H1 (cell line): ENCODE measurements around the gene RPS6KA2. TPM values are rescaled to one million over a fixed set of nuclear protein-coding genes. Genes with fewer than 3 reads are reported as not detected.

Experiments used
- CTCF ChIA-PET: fragments of 300-600 bp; sonication (Branson Sonifier 250); formaldehyde crosslinking; loops from one replicate; lab custom pipeline; 2021; ENCODE audit not compliant: partially characterized antibody; lab: Charles Lee
- POLR2A ChIA-PET: fragments of 300-600 bp; sonication (Branson Sonifier 250); formaldehyde crosslinking; loops from one replicate; lab custom pipeline; 2021; ENCODE audit warnings: inconsistent platforms; ENCODE audit not compliant: partially characterized antibody; lab: Charles Lee
- DNase-seq, 2 experiments: peaks; one replicate each; pipeline versions ENCODE4 v3.0.0 to v3.0.0-alpha.2; 2010 to 2022; ENCODE audit warnings: low spot score in 2 of 2, low read depth in 1 of 2, mixed read lengths in 1 of 2
- FAIRE-seq: peaks from 2 replicates; lab custom pipeline; 2011; peaks lifted over from hg19 to GRCh38; lab: Jason Lieb, UNC
- H2AFZ ChIP-seq: 2 replicates; pipeline ENCODE4 v1.8.1; 2012; ENCODE audit warnings: low read length, inconsistent platforms
- H2AK5ac ChIP-seq: 2 replicates; pipeline ENCODE4 v1.6.1; 2013; ENCODE audit warnings: low read depth, low read length
- H2BK120ac ChIP-seq: replicated peaks from 2 replicates; pipeline ENCODE3; 2013; ENCODE audit warnings: low read depth, low read length, inconsistent platforms
- H2BK12ac ChIP-seq: 2 replicates; pipeline ENCODE4 v1.6.1; 2013; ENCODE audit warnings: low read depth, low read length
- H2BK15ac ChIP-seq: 2 replicates; pipeline ENCODE4 v1.6.1; 2013; ENCODE audit warnings: low read length
- H2BK20ac ChIP-seq: 2 replicates; pipeline ENCODE4 v1.6.1; 2013; ENCODE audit warnings: low read length
- H2BK5ac ChIP-seq: 2 replicates; pipeline ENCODE4 v1.6.1; 2013; ENCODE audit warnings: low read depth, low read length
- H3K14ac ChIP-seq: 2 replicates; pipeline ENCODE4 v1.6.1; 2013; ENCODE audit warnings: inconsistent platforms; ENCODE audit not compliant: insufficient read length
- H3K18ac ChIP-seq: 2 replicates; pipeline ENCODE4 v1.6.1; 2013; ENCODE audit warnings: low read length; ENCODE audit errors: extremely low read depth
- H3K23ac ChIP-seq: 2 replicates; pipeline ENCODE4 v1.6.1; 2013; ENCODE audit warnings: inconsistent platforms; ENCODE audit not compliant: insufficient read length
- H3K23me2 ChIP-seq: 2 replicates; pipeline ENCODE4 v1.6.1; 2013; ENCODE audit warnings: low read depth, low read length
- H3K27ac ChIP-seq: 2 replicates; pipeline ENCODE4 v1.6.1; 2011; ENCODE audit warnings: low read depth, low read length, inconsistent platforms
- H3K27me3 ChIP-seq, 4 experiments: replicated peaks in 1 of 4; 1 replicate in 1 of 4; 2 replicates in 3 of 4; pipeline versions ENCODE4 v1.6.1 to v1.8.1; 2011 to 2013; ENCODE audit warnings: low read length in 3 of 4, mild to moderate bottlenecking in 3 of 4, inconsistent platforms in 2 of 4, mixed read lengths in 2 of 4, moderate library complexity in 1 of 4; ENCODE audit not compliant: control insufficient read depth in 3 of 4, insufficient read depth in 3 of 4; ENCODE audit errors: extremely low read depth in 1 of 4
- H3K36me3 ChIP-seq, 4 experiments: 2 replicates each; pipeline versions ENCODE4 v1.6.1 to v1.8.1; 2011 to 2013; ENCODE audit warnings: mild to moderate bottlenecking in 4 of 4, low read length in 3 of 4, moderate library complexity in 2 of 4, control low read depth in 1 of 4, inconsistent platforms in 1 of 4; ENCODE audit not compliant: insufficient read depth in 4 of 4, control insufficient read depth in 2 of 4
- H3K4ac ChIP-seq: replicated peaks from 2 replicates; pipeline ENCODE3; 2013; ENCODE audit warnings: low read length, low read depth, mixed read lengths, inconsistent platforms; ENCODE audit not compliant: insufficient read length
- H3K4me1 ChIP-seq, 4 experiments: replicated peaks in 1 of 4; 1 replicate in 1 of 4; 2 replicates in 3 of 4; pipeline versions ENCODE4 v1.6.1 to v1.8.1; 2011 to 2013; ENCODE audit warnings: low read length in 3 of 4, inconsistent platforms in 2 of 4, mixed read lengths in 1 of 4; ENCODE audit not compliant: insufficient read depth in 4 of 4, control insufficient read depth in 3 of 4
- H3K4me2 ChIP-seq, 2 experiments: 2 replicates each; pipeline versions ENCODE4 v1.6.1 to v1.8.1; 2011 to 2013; ENCODE audit warnings: low read depth in 2 of 2, low read length in 2 of 2, control low read depth in 1 of 2, inconsistent platforms in 1 of 2, mild to moderate bottlenecking in 1 of 2; ENCODE audit not compliant: insufficient read depth in 1 of 2
- H3K4me3 ChIP-seq, 4 experiments: fragments of 200-600, 300-600 bp in 1 of 4; sonication (generic), shearing (Covaris generic), sonication (Bioruptor Twin) in 1 of 4; 2 replicates each; pipeline versions ENCODE4 v1.5.1 to v1.8.1; 2011 to 2016; ENCODE audit warnings: low read length in 4 of 4, low read depth in 3 of 4, control low read depth in 2 of 4, inconsistent platforms in 2 of 4, mild to moderate bottlenecking in 2 of 4, mixed read lengths in 1 of 4, moderate library complexity in 1 of 4; ENCODE audit not compliant: insufficient read depth in 2 of 4; ENCODE audit errors: extremely low read depth in 1 of 4
- H3K56ac ChIP-seq: replicated peaks from 2 replicates; pipeline ENCODE3; 2013; ENCODE audit warnings: low read depth, mild to moderate bottlenecking, mixed read lengths, low read length, inconsistent platforms; ENCODE audit not compliant: insufficient read length
- H3K79me1 ChIP-seq: 2 replicates; pipeline ENCODE4 v1.6.1; 2013; ENCODE audit warnings: low read depth, low read length, control low read depth
- H3K79me2 ChIP-seq, 2 experiments: 2 replicates each; pipeline versions ENCODE4 v1.6.1 to v1.8.1; 2012 to 2013; ENCODE audit warnings: low read length in 2 of 2, mild to moderate bottlenecking in 2 of 2, inconsistent platforms in 1 of 2; ENCODE audit not compliant: insufficient read depth in 2 of 2, control insufficient read depth in 1 of 2
- H3K9ac ChIP-seq, 4 experiments: replicated peaks in 1 of 4; 1 replicate in 1 of 4; 2 replicates in 3 of 4; pipeline versions ENCODE4 v1.6.1 to v1.8.1; 2011 to 2013; ENCODE audit warnings: low read depth in 3 of 4, low read length in 3 of 4, control low read depth in 2 of 4, mild to moderate bottlenecking in 2 of 4, moderate library complexity in 2 of 4, inconsistent platforms in 1 of 4; ENCODE audit errors: extremely low read depth in 1 of 4
- H3K9me3 ChIP-seq, 2 experiments: 2 replicates each; pipeline versions ENCODE4 v1.6.1 to v1.8.1; 2012 to 2013; ENCODE audit warnings: mild to moderate bottlenecking in 2 of 2, moderate library complexity in 2 of 2, control low read depth in 1 of 2, inconsistent platforms in 1 of 2, low read depth in 1 of 2, low read length in 1 of 2, mixed read lengths in 1 of 2; ENCODE audit not compliant: insufficient read depth in 2 of 2
- H4K20me1 ChIP-seq, 2 experiments: replicated peaks in 1 of 2; 2 replicates each; pipeline versions ENCODE3 to v1.8.1; 2011 to 2013; ENCODE audit warnings: inconsistent platforms in 2 of 2, low read length in 2 of 2, mild to moderate bottlenecking in 1 of 2; ENCODE audit not compliant: insufficient read depth in 2 of 2, control insufficient read depth in 1 of 2
- H4K5ac ChIP-seq: 2 replicates; pipeline ENCODE4 v1.6.1; 2013; ENCODE audit warnings: low read length, low read depth, mixed read lengths, inconsistent platforms; ENCODE audit not compliant: insufficient read length
- H4K8ac ChIP-seq: 2 replicates; pipeline ENCODE4 v1.8.0; 2013; ENCODE audit warnings: mild to moderate bottlenecking, moderate library complexity, low read length, inconsistent platforms; ENCODE audit not compliant: insufficient read depth; ENCODE audit errors: extremely low read depth
- H4K91ac ChIP-seq: replicated peaks from 2 replicates; pipeline ENCODE3; 2013; ENCODE audit warnings: low read length, mixed read lengths, inconsistent platforms; ENCODE audit not compliant: insufficient read length
- CHD2 ChIP-seq: IDR thresholded peaks from 2 replicates; pipeline ENCODE4 v1.6.1; 2012; ENCODE audit warnings: low read length, improper control_type of control experiment
- HDAC6 ChIP-seq: IDR thresholded peaks from one replicate; pipeline ENCODE4 v1.7.1; 2012; ENCODE audit warnings: low read depth, mild to moderate bottlenecking, inconsistent platforms, low read length, moderate library complexity
- JUN ChIP-seq: IDR thresholded peaks from 2 replicates; pipeline ENCODE4 v1.6.1; 2011; ENCODE audit warnings: low read depth, mild to moderate bottlenecking, improper control_type of control experiment, low read length
- JUND ChIP-seq: IDR thresholded peaks from 2 replicates; pipeline ENCODE4 v1.6.1; 2011; ENCODE audit warnings: mild to moderate bottlenecking, improper control_type of control experiment, low read length
- KDM5A ChIP-seq: fragments of 200-600 bp; IDR thresholded peaks from 2 replicates; pipeline ENCODE4 v1.7.1; 2012; ENCODE audit warnings: mild to moderate bottlenecking, low read length, inconsistent platforms, mixed read lengths
- POLR2AphosphoS5 ChIP-seq: IDR thresholded peaks from 2 replicates; pipeline ENCODE4 v1.6.1; 2011; ENCODE audit warnings: low read depth, low read length
- SAP30 ChIP-seq: fragments of 300-600 bp; sonication (generic); IDR thresholded peaks from 2 replicates; pipeline ENCODE4 v1.7.1; 2012; ENCODE audit warnings: low read length, moderate library complexity, mild to moderate bottlenecking, inconsistent platforms; ENCODE audit not compliant: insufficient read depth, insufficient replicate concordance
- SUZ12 ChIP-seq: fragments of 200-600 bp; sonication (generic); IDR thresholded peaks from 2 replicates; pipeline ENCODE4 v1.6.1; 2012; ENCODE audit warnings: mild to moderate bottlenecking, inconsistent platforms, low read length, moderate library complexity, mixed read lengths
- WGBS, 2 experiments: shearing (Covaris generic) in 1 of 2; methylation state at CpG; one replicate each; pipeline versions ENCODE4 v1.1.6 to v1.1.7; 2013 to 2015; ENCODE audit warnings: low lambda C conversion rate in 2 of 2, mixed read lengths in 2 of 2, inconsistent platforms in 1 of 2, low coverage in 1 of 2, missing lambda C conversion rate in 1 of 2; ENCODE audit not compliant: insufficient replicate concordance in 2 of 2, insufficient coverage in 1 of 2, insufficient read length in 1 of 2; ENCODE audit errors: extremely low coverage in 1 of 2, missing lambda C conversion rate in 1 of 2; 5-methylcytosine and 5-hydroxymethylcytosine counted together
- polyA plus RNA-seq, 7 experiments: library from polyadenylated mRNA; depleted of rRNA in 3 of 7; stranded (reverse) in 5 of 7; unstranded in 2 of 7; fragments of >200 nt in 5 of 7; fragments of 200-250 nt in 2 of 7; gene quantifications; 1 replicate in 5 of 7; 2 replicates in 1 of 7; 4 replicates in 1 of 7; pipeline versions ENCODE4 v1.2.1 to v1.2.3, GENCODE V29; 2011 to 2013; ENCODE audit warnings: missing spikeins in 2 of 7, mixed read lengths in 2 of 7
- total RNA-seq: library from RNA; stranded (reverse); fragmentation: NEBNext Ultra II Directional; extraction: Animal tissue kit (Norgen Biotek cat#: 25700); gene quantifications from 2 replicates; pipeline ENCODE4 v1.2.1, GENCODE V29; 2021
- TF ChIP-seq, protein P1 (sequence below): IDR thresholded peaks from 2 replicates; pipeline ENCODE4 v1.6.1; 2012; ENCODE audit warnings: inconsistent platforms

The RPS6KA2 gene
- total and polyA plus RNA-seq, 2 of the 8 experiments (the other 6 are each of a cell fraction or from before 2014, with no cell fraction given): 8.8 to 25.7 TPM

DNA sequence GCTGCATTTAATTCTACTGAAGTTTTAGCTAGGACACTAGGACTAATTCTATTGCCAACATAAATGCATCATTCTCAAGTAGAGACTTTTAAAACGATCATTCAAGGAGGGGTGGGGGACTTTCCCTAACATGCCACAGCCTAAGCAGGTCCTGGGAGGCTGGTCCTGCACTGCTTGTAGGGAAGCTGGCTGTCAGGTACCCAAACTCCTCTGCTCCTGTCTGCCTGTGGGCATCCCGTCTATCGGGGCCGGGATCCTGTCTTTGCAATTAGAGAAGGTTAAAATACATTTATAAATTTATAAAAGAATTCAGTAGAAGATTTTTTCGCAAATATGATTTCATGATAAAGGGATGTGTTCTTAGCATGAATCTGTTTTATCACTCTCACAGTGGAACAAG lies 192.7 kb downstream of the RPS6KA2 start:
- Histone ChIP-seq H2BK20ac (no peak overlapping the region), H4K5ac (no peak overlapping the region), H4K91ac (no peak overlapping the region), H2BK5ac (no peak overlapping the region), H2AFZ (no peak overlapping the region), H3K4me2 (no peak overlapping the region), H3K23ac (no peak overlapping the region), H4K8ac (no peak overlapping the region), H3K56ac (no peak overlapping the region), H3K79me1 (no peaks in the 10 kb centered on the region; the same call in 1 of the 2 replicates), H3K18ac (no peak overlapping the region), H4K20me1 (peaks cover 0 to 2% of the 10 kb centered on the region in 2 experiments), H3K9ac (no peak overlapping the region), H2AK5ac (no peak overlapping the region), H3K23me2 (no peaks in the 10 kb centered on the region), H2BK12ac (no peak overlapping the region), H3K36me3 (peaks cover 0 to 9% (median 0%) of the 10 kb centered on the region in 4 experiments; a peak in 1 of 8 replicates), H3K27me3 (no peaks in the 10 kb centered on the region), H3K14ac (no peak overlapping the region), H3K4me1 (no peaks in the 10 kb centered on the region), H3K9me3 (no peaks in the 10 kb centered on the region), H3K4ac (no peak overlapping the region), H2BK120ac (no peak overlapping the region), H2BK15ac (no peak overlapping the region), H3K4me3 (no peak overlapping the region), H3K27ac (no peak overlapping the region), H3K79me2 (no peaks in the 10 kb centered on the region)
- TF ChIP-seq HDAC6 (no peak), CHD2 (no peak), SUZ12 (no peak), SAP30 (no peak), KDM5A (no peak), JUN (no peak), JUND (no peak), POLR2AphosphoS5 (no peak)
- TF ChIP-seq, protein P1, sequence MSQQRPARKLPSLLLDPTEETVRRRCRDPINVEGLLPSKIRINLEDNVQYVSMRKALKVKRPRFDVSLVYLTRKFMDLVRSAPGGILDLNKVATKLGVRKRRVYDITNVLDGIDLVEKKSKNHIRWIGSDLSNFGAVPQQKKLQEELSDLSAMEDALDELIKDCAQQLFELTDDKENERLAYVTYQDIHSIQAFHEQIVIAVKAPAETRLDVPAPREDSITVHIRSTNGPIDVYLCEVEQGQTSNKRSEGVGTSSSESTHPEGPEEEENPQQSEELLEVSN: no peak
- CTCF ChIA-PET: interaction anchor here (1.8 kb wide), 1 partner anchor 10 kb away, joined by 5 read pairs; no protein-coding TSS in a partner anchor
- DNase-seq (no peak), FAIRE-seq (no peak)
- POLR2A ChIA-PET: no interaction called here
- 91% methylated on average over 5 of the region's 5 CpGs; no CpG with 5 or more reads in 1 of the 2 experiments for WGBS, 2 experiments
